GM19023 (cell line): ENCODE data around the gene CNBD2.
"Not testable (repeated sequence)": the region's sequence is repeated elsewhere in the genome, so short reads cannot be mapped to it uniquely, and the experiment has no call there.

Experiments
- ATAC-seq: cut with Tn5 transposase; IDR thresholded peaks from one replicate; pipeline ENCODE4 v1.9.1; 2021; ENCODE audit warnings: mild to moderate bottlenecking, moderate library complexity; ENCODE audit not compliant: unreplicated experiment

Gene CNBD2

GRCh38 chr20:36018208-36018988 is 50.0 kb downstream of the CNBD2 start:
- ATAC-seq = no peak

DNA sequence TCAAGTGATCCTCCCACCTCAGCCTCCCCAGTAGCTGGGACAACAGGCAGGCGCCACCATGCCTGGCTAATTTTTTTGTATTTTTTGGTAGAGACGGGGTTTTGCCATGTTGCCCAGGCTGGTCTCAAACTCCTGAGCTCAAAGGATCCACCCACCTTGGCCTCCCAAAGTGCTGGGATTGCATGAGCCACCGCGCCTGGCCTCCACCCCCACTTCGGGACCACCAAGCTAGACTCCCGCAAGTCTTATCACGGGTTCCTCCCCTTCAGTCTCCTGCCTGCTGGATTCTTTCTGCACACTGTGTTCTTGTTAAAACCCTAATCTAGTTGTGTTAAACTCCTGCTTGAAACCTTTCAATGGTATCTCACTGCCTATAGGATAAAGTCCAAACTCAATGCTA is 57.7 kb downstream of the CNBD2 start:
- ATAC-seq = not testable (repeated sequence)

GRCh38 chr20:36028106-36028808 is 59.9 kb downstream of the CNBD2 start:
- ATAC-seq = no peak

DNA sequence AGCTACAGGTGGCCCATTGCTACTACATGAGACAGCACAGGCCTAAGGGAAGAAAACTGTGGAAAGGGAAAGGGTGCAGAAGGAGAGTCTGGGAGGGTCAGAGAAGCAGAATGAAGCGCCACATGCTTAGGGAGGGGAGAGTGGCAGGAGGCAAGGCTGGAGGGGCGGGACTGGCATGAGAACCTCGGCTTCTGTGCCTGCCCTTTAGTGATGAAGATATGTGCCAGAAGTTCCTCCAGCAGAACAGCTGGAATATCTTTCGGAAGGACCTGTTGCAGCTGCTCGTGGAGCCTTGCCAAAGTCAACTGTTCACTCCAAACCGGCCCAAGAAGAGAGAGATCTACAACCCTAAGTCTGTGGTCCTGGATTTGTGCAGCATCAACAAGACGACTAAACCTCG is 61.8 kb downstream of the CNBD2 start:
- no peak for ATAC-seq

GRCh38 chr20:36031806-36032205 is 63.4 kb downstream of the CNBD2 start:
- no peak for ATAC-seq

DNA sequence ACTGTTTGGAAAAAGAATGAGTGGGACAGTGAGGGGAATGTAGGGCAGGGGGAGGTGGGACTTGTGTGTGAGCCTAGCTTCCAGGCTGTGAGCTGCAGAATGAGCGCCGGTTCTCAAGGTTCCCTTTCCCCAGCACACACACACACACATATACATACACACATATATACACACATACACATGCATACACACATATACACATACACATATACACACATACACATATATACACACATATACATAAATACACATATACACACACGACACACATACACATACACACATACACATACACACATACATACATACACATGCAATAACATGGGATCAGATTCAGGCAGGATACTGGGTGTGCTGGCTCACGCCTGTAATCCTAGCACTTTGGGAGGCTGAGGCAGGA is 66.5 kb downstream of the CNBD2 start:
- no peak for ATAC-seq

- no peak for ATAC-seq
Observed at GRCh38 chr20:36035745-36036144, 67.4 kb downstream of the CNBD2 start.

GRCh38 chr20:36036688-36037087 is 68.3 kb downstream of the CNBD2 start:
- no peak for ATAC-seq

DNA sequence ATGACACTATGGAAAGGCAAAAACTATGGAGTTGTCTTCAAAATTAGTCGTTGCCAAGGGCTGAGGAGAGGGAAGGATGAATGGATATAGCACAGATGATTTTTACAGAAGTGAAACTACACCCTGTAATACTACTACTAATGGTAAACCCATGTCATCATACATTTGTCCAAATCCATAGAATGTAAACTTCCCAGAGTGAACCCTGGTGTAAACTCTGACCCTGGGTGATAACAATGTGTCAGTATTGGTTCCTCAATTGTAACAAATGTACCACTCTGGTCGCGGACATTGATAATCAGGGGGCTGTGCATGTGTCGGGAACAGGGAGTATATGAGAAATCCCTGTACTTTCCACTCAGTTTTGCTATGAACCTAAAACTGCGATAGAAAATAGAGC is 72.2 kb downstream of the CNBD2 start:
- ATAC-seq = no peak

DNA sequence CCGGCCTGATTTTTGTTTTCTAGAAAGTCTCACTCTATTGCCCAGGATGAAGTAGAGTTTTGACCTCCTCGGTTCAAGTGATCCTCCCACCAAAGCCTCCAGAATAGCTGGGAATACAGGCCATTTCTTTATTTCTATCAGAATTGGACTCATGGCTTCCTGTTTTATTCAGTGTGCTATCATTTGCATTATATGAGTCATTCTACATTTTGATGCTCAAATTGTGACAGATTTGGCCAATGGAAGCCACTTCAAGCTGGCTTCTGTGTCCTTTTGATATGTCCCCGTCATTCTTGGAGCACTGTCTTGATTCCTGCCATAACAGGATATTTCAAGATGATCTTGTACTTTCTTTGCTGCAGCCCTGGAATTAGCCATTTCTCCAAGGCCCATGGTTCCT is 75.1 kb downstream of the CNBD2 start:
- no peak for ATAC-seq

DNA sequence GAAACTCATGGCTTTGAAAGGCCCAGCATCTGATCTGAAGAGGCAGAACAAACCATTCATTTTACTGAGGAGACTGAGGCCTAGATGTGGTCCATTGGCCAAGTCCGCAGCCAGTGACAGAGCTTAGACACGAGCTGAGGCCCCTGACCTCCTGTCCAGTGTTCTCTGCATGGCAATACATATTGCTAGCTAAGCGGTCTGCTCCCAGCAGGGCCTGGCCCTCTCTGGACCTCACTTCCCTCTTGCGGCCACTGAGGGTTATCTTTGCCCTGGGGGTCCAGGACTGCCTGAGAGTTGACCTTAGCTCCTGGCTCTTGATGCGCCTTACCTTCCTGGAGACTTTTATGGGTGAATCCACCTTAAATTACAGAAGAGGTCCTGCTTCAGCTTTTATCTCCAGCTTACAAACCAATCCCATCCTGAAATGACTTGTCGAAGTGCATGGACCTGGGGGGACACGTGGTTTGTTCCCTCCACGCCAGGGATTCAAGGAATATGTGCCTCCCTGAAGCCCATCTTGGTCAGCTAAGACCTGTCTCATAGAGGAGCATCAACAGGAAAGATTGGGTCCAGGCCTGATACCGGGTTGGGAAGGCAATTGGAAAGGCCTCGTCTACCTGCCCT is 75.6 kb downstream of the CNBD2 start:
- no peak for ATAC-seq

- ATAC-seq = no peak
Observed at GRCh38 chr20:36045373-36045714, 77.0 kb downstream of the CNBD2 start.

- ATAC-seq = not testable (repeated sequence)
Observed at GRCh38 chr20:36046073-36046798, 77.8 kb downstream of the CNBD2 start.

- not testable (repeated sequence) for ATAC-seq
Observed at GRCh38 chr20:36049408-36049807, 81.0 kb downstream of the CNBD2 start.

DNA sequence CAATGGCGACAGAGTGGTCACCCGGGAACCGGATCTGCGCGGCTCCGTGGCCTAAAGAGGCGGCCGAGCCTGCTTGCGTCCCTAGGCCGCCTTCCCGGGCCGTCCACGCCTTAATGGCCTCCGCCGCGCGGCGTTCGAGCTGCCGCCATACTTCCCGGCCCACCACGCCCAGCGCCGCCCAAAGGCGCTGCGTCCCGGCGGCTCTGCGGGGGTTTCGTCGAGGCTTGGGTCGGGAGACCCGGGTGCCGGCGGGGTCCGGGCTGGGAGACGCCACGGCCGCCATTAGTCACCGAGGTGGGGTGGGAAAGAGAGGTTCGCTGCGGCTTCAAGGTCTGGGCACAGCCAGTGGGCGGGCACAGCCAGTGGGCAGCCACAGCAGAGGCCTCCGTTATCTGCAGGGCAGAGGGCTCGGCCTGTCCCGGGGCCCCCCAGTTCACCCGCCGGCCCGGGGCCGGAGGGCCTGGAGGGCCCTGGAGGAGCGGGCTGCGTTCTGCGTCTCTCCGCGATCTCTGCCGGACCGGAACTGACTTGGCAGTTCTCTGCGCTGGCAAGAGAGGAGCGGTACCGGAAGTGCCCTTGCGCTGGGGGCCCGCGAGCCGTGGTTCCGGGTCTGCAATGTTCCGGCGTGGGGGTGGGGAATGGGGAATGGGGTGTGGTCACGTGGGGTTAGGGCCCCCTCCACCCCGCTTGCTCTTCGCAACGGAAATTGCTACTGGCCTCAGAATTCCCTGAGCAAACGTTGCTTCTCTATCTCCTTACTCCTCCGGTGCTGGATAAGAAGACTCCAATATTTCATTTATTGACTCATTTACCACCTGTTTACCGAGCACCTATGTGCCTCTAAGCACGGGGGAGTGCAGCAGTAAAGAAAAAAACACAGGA is 82.3 kb downstream of the CNBD2 start:
- ATAC-seq = peak; percentile 94

- no peak for ATAC-seq
Observed at GRCh38 chr20:36051318-36052116, 83.1 kb downstream of the CNBD2 start.

DNA sequence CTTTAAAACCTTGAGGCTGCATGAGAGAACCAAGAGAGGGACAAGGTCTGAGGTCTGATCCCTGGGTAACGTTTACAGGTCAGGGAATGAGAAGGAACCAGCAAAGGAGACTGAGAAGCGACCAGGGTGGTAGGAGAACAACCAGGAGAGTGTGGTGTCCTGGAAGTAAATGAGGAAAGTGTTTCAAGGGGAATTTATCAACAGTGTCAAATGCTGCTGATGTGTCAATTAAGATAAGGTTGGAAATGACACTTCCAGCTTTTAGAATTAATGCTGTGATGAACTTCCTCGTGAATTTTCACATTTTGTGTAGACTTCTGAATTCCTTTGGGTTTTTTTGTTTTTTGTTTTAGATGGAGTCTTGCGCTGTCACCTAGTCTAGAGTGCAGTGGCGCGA is 83.7 kb downstream of the CNBD2 start:
- no peak for ATAC-seq

DNA sequence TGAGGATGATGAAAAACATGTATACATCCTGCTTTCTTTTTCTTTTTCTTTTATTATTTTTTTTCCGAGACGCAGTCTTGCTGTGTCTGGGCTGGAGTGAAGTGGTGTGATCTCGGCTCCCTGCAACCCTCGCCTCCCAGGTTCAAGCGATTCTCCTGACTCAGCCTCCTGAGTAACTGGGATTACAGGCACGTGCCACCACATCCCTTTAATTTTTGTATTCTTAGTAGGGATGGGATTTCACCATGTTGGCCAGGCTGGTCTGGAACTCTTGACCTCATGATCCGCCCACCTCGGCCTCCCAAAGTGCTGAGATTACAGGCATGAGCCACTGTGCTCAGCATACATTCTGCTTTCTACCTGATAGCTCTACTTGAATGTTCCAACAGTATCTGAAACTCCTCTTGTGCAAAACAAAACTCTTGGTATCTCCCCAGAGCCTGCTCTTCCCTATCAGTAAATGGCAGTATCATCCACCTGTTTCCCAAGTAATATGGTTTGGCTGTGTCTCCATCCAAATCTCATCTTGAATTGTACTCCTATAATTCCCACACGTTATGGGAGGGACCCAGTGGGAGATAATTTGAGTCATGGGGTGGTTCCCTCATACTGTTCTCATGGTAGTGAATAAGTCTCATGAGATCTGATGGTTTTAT is 85.6 kb downstream of the CNBD2 start:
- ATAC-seq = not testable (repeated sequence)

- ATAC-seq = no peak
Observed at GRCh38 chr20:36055145-36055544, 86.8 kb downstream of the CNBD2 start.
